K562 (cell line): Measurements from ENCODE around the gene SMIM45.
A peak's percentile ranks its signal among the peaks of the same experiment; 100 is the strongest.

Experiments used
- ATAC-seq: fragments of 200-7000 bp; cut with Tn5 transposase; 3 replicates; pipeline ENCODE4 v1.9.1; 2020; ENCODE audit warnings: moderate library complexity
- BruUV-seq: library from RNA; stranded (reverse); fragments of 400-500 nt; replicated peaks from 2 replicates; lab custom pipeline; 2021; lab: Mats Ljungman, UMichigan
- CTCF ChIA-PET: fragments of 300-600 bp; formaldehyde crosslinking; extraction: SDS; loops from one replicate; lab custom pipeline; 2021; ENCODE audit warnings: low intra/inter-chr PET ratio; lab: Yijun Ruan, JAX
- POLR2A ChIA-PET: fragments of 300-600, 350-650 bp; sonication (Branson Sonifier 250); formaldehyde crosslinking; extraction: SDS; loops from one replicate; lab custom pipeline; 2021; ENCODE audit warnings: antibody characterized with exemption, inconsistent platforms; lab: Yijun Ruan, JAX
- DNase-seq, 4 experiments: peaks; one replicate each; pipeline versions ENCODE4 v3.0.0 to v3.0.0-alpha.2; 2011 to 2018; ENCODE audit warnings: low spot score in 3 of 4, mixed read lengths in 3 of 4; ENCODE audit errors: extremely low read depth in 1 of 4
- FAIRE-seq: peaks from 2 replicates; lab custom pipeline; 2011; peaks lifted over from hg19 to GRCh38; lab: Jason Lieb, UNC
- H2AFZ ChIP-seq: 2 replicates; pipeline ENCODE4 v1.6.0; 2011; ENCODE audit warnings: low read depth, low read length, control low read depth, inconsistent platforms
- H3K27ac ChIP-seq: fragments of 200-600 bp; 3 replicates; pipeline ENCODE4 v1.8.0; 2011; ENCODE audit warnings: low read depth, mild to moderate bottlenecking, control low read depth, inconsistent platforms, low read length, moderate library complexity, mixed read lengths; ENCODE audit errors: extremely low read depth
- H3K27me3 ChIP-seq, 2 experiments: fragments of 300-600 bp in 1 of 2; 2 replicates in 1 of 2; 3 replicates in 1 of 2; pipeline versions ENCODE4 v1.6.0 to v1.8.0; 2011; ENCODE audit warnings: inconsistent platforms in 2 of 2, low read length in 2 of 2, mild to moderate bottlenecking in 1 of 2, mixed read lengths in 1 of 2, moderate library complexity in 1 of 2; ENCODE audit not compliant: control insufficient read depth in 2 of 2, insufficient read depth in 2 of 2
- H3K36me3 ChIP-seq: fragments of 300-600 bp; 3 replicates; pipeline ENCODE4 v1.8.0; 2011; ENCODE audit warnings: mild to moderate bottlenecking, low read length, inconsistent platforms; ENCODE audit not compliant: control insufficient read depth, insufficient read depth
- H3K4me1 ChIP-seq, 2 experiments: fragments of 200-600 bp in 1 of 2; replicated peaks in 1 of 2; 2 replicates in 1 of 2; 3 replicates in 1 of 2; pipeline versions ENCODE4 v1.5.1 to v1.8.0; 2011; ENCODE audit warnings: inconsistent platforms in 2 of 2, low read length in 2 of 2, mild to moderate bottlenecking in 1 of 2, mixed read lengths in 1 of 2, moderate library complexity in 1 of 2; ENCODE audit not compliant: control insufficient read depth in 2 of 2, insufficient read depth in 2 of 2
- H3K4me2 ChIP-seq: 2 replicates; pipeline ENCODE4 v1.6.1; 2011; ENCODE audit warnings: low read length, control low read depth, inconsistent platforms, mixed read lengths; ENCODE audit not compliant: insufficient read depth
- H3K4me3 ChIP-seq: fragments of 200-600 bp; sonication (generic), shearing (Covaris generic); 2 replicates; pipeline ENCODE4 v1.5.1; 2016; ENCODE audit warnings: control low read depth, inconsistent platforms
- H3K79me2 ChIP-seq: fragments of 200-600 bp; 3 replicates; pipeline ENCODE4 v1.8.0; 2011; ENCODE audit warnings: low read length, inconsistent platforms; ENCODE audit not compliant: control insufficient read depth, insufficient read depth
- H3K9ac ChIP-seq, 2 experiments: 2 replicates each; pipeline versions ENCODE4 v1.6.0 to v1.6.1; 2011; ENCODE audit warnings: low read depth in 2 of 2, low read length in 2 of 2, control low read depth in 1 of 2, inconsistent platforms in 1 of 2, mild to moderate bottlenecking in 1 of 2, mixed read lengths in 1 of 2; ENCODE audit not compliant: insufficient read depth in 1 of 2
- H3K9me1 ChIP-seq: one replicate; pipeline ENCODE4 v1.6.0; 2011; ENCODE audit warnings: inconsistent platforms, mild to moderate bottlenecking, low read length, moderate library complexity; ENCODE audit not compliant: control insufficient read depth, insufficient read depth
- H3K9me3 ChIP-seq: replicated peaks from 2 replicates; pipeline ENCODE4 v1.5.1; 2011; ENCODE audit warnings: low read depth, low read length, inconsistent platforms; ENCODE audit not compliant: control insufficient read depth, insufficient read depth
- H4K20me1 ChIP-seq: replicated peaks from 2 replicates; pipeline ENCODE4 v1.6.1; 2011; ENCODE audit warnings: low read length, inconsistent platforms, mixed read lengths; ENCODE audit not compliant: control insufficient read depth, insufficient read depth
- BCLAF1 ChIP-seq, 2 experiments: fragments of 450-650 bp in 1 of 2; IDR thresholded peaks; 2 replicates each; pipeline ENCODE4 v1.6.1; 2011 to 2017; ENCODE audit warnings: low read depth in 2 of 2, antibody characterized with exemption in 1 of 2, borderline replicate concordance in 1 of 2, low read length in 1 of 2, mild to moderate bottlenecking in 1 of 2, mixed read lengths in 1 of 2; ENCODE audit not compliant: control insufficient read depth in 1 of 2
- KHSRP ChIP-seq: fragments of 450-650 bp; IDR thresholded peaks from 2 replicates; pipeline ENCODE4 v1.6.1; 2017
- KLF6 ChIP-seq: fragments of 250-450 bp; sonication (Bioruptor Pico); IDR thresholded peaks from 2 replicates; pipeline ENCODE4 v1.4.0; 2020; ENCODE audit warnings: mild to moderate bottlenecking, moderate library complexity, borderline replicate concordance
- NFATC3 ChIP-seq: fragments of 450-650 bp; IDR thresholded peaks from 2 replicates; pipeline ENCODE4 v1.6.1; 2017; ENCODE audit warnings: mild to moderate bottlenecking
- TBP ChIP-seq: optimal IDR thresholded peaks from 2 replicates; pipeline ENCODE3; 2011; ENCODE audit warnings: low read depth, low read length, improper control_type of control experiment
- WHSC1 ChIP-seq: IDR thresholded peaks from one replicate; pipeline ENCODE4 v1.6.1; 2012; ENCODE audit warnings: low read length, control low read depth, inconsistent platforms
- ZNF12 ChIP-seq: sonication (generic); formaldehyde crosslinking; IDR thresholded peaks from 2 replicates; pipeline ENCODE4 v1.4.0; 2020; ENCODE audit warnings: mild to moderate bottlenecking, missing genetic modification reagents
- WGBS: fragments of 100-300 bp; shearing (Covaris generic); methylation state at CpG from one replicate; pipeline ENCODE4 v1.1.6; 2016; ENCODE audit warnings: low coverage, mixed read lengths; ENCODE audit not compliant: insufficient coverage; ENCODE audit errors: missing lambda C conversion rate; 5-methylcytosine and 5-hydroxymethylcytosine counted together
- in situ Hi-C: fragments of 300-500 bp; cut with MboI; formaldehyde crosslinking; loops from 4 replicates; pipeline ENCODE4 v1.15.0; 2018; ENCODE audit warnings: inconsistent platforms, mixed read lengths
- intact Hi-C: fragments of 100-400 bp; cut with micrococcal nuclease; formaldehyde crosslinking; loops from 2 replicates; pipeline ENCODE4 v1.14.2; 2022

The SMIM45 gene

GRCh38 chr22:41964112-41964491 lies 12.2 kb downstream of the SMIM45 start (continued):
- TF ChIP-seq TBP (no peak), KHSRP (no peak), KLF6 (no peak), BCLAF1 (IDR thresholded peaks at IDR 0.05; ENCODE audit: borderline replicate concordance in 1 of 2, control insufficient read depth in 1 of 2, low read depth in 2 of 2, low read length in 1 of 2) (no peak), NFATC3 (no peak)

GRCh38 chr22:41966225-41966606 lies 14.3 kb downstream of the SMIM45 start:
- Histone ChIP-seq H3K4me2 (no peak overlapping the region), H3K79me2 (no peaks in the 10 kb centered on the region), H4K20me1 (no peaks in the 10 kb centered on the region), H3K27ac (no peak overlapping the region), H3K4me1 (peaks cover 4 to 11% of the 10 kb centered on the region in 2 experiments; a peak in 4 of 5 replicates), H3K9me3 (no peaks in the 10 kb centered on the region), H3K27me3 (0 out of 5 replicates have a peak, but pooled peaks cover 0 to 9% of the 10 kb centered on the region in 2 experiments), H2AFZ (no peak overlapping the region), H3K9ac (no peak overlapping the region), H3K36me3 (no peaks in the 10 kb centered on the region), H3K9me1 (no peaks in the 10 kb centered on the region), H3K4me3 (no peak overlapping the region)
- DNase-seq (no peak), ATAC-seq (no peak), FAIRE-seq (no peak)
- TF ChIP-seq WHSC1, result no peak
- TF ChIP-seq ZNF12 (CRISPR knock-in tag), result peak; percentile 98
- ChIA-PET CTCF (no interaction called here), POLR2A (interaction anchor here (0.6 kb wide), 1 partner anchor 440 kb away, joined by 3 read pairs; no protein-coding TSS in a partner anchor)
- in situ Hi-C loops (loop anchor here (25.0 kb wide), 1 partner anchor 471 kb away; the partner anchor contains the start of gene NFAM1), intact Hi-C loops (loop anchor here (10.0 kb wide), 2 partner anchors 109 to 149 kb away; partner anchors contain the start of genes NAGA, PHETA2 and SMDT1)
- 20% methylated on average over 1 of the region's 2 CpGs for WGBS
- no TSS peak for BruUV-seq
